GM19193 (cell line): ENCODE data around the gene IL19.
A peak's percentile ranks its signal among the peaks of the same experiment; 100 is the strongest.

Experiments
- POLR2A ChIP-seq: IDR thresholded peaks from 4 replicates; pipeline ENCODE4 v1.6.1; 2011; ENCODE audit not compliant: insufficient read depth, insufficient read length; ENCODE audit errors: extremely low read depth

The IL19 gene, protein sequence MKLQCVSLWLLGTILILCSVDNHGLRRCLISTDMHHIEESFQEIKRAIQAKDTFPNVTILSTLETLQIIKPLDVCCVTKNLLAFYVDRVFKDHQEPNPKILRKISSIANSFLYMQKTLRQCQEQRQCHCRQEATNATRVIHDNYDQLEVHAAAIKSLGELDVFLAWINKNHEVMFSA

DNA sequence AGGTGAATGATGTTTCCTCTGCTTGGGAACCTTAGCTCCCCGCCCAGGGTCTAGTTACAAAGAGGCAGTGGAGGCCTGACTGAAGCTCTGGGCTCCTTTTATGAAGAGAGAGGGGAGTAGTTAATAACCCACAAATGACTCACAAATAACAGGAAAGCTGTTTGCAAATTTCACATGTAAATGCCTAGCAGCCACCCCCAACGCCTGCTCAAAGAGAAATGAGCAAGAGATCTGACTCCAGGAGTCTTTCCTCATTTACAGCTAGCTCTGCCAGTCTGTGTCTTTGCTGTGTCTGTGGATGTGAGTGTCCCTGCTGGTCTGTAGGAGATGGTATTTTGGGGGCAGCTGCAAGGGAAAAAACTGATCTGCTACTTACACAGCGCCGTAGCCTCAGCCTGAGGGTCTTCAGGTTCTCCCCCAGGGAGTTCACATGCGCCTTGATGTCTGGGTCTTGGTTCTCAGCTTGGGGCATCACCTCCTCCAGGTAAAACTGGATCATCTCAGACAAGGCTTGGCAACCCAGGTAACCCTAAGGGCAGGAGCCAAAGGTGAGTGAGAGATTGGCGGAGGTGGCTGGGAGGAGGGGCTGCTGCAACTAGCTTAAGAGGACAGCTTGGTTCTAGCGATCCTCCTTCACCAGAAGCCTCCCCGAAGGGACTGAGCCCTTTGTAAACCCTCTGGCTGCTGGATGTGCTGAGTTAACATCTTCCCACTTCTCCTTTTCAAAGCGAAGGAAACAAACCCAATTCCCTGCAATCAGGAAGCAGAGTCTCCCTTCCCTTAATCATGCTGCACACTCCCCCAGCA is at the start of gene IL19:
Gene IL19 (plus strand): TSS at position 243 of the 807 bp plus-strand sequence. CDS start 65,890 bp downstream, outside the sequence.
- TF ChIP-seq POLR2A: peak; percentile 69

DNA sequence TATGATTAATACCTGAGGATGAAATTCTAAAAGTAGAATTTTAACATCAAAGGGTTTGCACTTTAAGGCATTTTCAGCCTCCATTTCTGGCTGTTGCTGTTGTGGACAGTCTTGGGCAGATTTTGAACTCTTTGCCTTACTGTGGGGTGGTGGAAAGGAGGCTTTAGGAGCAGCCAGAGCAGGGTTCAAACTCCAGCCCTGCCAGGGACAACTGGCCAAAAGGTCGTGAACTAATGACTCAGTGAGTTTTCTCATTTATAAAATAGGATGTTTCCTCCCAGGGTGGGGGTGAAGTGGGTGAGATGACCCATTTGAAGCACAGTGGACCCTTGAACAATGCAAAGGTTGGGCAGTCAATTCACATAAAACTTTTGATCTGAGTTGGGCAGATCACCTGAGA is 49.1 kb upstream of the IL19 start:
- TF ChIP-seq POLR2A: no peak

DNA sequence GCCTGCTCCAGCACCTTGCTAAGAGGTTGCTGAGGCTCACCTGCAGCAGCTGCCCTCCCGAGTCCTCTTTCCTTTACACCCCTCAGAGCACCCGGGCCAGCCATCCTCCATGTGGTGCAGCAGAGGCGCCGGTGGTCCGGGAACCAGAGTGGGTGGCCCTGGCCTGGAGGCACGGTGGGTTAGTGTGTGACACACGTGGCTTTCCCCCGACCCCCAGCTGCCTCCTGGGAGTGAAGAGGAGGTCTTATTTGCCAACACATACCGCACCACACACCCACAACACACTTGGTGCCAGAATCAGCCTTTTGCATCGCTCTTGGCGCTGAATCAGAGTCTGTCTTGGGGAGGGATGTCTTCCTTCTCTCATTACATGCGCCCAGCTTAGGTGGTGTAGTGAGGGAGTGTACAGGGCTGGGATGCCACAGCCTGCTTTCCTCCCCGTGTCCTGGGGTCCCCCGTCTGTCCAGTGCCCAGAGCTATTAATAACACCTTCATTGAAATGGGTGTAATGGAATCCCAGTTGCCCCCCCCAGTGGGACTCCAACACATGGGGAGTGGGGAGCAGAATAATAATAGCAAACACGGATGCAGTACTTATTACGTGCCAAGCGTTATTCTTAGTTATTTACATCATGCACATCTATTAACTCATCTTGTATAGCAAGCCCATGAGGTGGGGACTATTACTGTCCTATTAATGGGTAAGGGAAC is 47.7 kb upstream of the IL19 start:
- TF ChIP-seq POLR2A: no peak

DNA sequence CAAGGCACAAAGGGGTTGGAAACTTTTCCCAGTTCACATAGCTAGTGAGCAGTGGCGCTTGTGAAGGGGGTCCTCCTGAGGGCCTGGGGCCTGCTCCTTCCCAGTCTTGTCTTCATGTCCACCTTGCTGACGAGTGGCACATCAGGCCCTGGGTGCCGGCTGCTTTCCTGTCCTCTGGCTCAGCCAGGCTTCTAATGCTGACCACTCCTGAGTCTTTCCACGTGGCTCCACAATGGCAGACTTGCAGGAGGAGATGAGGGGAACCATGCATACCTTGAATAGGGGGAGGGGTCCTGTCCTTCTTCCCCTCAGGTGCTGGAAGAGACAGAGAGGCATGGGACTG is 47.1 kb upstream of the IL19 start:
- no peak for TF ChIP-seq POLR2A

DNA sequence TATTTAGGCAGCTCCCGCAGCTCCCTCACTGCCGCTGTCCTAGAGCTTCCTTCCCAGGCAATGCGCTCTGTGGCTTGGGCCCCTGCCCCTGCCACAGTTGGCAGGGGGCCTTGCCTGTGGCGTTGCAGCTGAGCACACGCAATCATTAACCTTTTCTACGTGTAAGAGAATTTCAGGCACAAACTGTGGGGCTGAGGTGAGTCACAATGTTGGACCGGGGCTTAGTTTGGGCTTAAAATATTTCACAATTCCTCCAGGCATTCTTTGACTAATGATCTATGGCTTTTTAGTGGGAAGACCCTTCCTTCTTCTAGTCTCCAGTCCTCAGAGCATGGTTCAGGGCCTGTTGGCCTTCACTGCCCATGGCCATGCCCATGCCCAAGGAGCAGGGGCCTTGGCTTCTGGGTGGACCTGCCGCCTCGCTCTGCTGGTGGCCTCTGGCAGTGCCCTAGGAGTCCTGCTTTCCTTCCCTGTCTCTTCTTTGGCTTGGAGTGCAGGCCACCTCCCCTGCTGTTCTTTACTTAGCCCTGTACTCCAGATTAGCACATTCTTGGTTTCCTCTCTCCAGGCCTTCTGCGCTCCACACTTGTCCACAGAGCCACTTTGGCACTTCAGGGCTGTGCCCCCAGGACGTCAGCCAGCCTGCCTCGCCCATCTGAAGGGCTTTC is 46.6 kb upstream of the IL19 start:
- no peak for TF ChIP-seq POLR2A

DNA sequence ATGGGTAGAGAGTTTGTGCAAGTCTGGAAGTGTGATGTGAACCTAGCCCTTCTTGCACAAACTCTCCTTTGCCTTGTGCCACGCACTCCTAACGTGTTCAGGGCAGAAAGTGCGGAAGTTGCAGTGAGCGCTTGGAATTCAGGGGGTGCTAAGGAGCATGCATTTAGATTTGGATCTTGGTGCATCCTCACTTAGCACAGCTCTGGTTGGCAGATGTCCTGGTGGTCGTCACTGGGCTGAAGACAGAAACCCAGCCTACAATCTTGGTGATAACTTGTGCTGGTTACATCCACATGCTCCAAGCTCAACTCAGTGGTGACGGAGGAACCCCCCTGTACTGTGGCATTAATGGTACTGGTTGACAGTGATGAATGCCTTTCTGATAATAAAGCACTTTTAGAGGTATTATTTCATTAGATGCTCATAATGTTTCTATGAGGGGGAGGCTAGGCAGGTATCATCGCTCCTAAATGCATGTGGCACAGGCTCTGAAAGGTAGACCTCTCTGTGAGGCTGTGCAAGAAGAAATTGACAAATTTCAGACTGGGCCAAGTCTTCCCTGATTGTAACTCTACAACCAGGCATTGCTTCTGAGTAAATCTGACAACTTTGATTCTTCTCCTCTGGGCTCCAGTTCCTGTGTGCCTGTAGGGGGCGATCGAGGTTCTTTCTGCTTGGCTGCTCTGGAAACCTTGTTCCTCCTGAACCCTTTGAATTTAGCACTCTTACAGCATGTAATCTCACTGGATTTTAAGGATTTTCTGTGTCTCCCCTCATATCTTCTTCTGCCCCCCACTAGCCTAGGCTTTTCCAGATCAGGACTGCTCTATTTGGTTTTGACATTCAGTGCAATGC is 45.2 kb upstream of the IL19 start:
- no peak for TF ChIP-seq POLR2A

DNA sequence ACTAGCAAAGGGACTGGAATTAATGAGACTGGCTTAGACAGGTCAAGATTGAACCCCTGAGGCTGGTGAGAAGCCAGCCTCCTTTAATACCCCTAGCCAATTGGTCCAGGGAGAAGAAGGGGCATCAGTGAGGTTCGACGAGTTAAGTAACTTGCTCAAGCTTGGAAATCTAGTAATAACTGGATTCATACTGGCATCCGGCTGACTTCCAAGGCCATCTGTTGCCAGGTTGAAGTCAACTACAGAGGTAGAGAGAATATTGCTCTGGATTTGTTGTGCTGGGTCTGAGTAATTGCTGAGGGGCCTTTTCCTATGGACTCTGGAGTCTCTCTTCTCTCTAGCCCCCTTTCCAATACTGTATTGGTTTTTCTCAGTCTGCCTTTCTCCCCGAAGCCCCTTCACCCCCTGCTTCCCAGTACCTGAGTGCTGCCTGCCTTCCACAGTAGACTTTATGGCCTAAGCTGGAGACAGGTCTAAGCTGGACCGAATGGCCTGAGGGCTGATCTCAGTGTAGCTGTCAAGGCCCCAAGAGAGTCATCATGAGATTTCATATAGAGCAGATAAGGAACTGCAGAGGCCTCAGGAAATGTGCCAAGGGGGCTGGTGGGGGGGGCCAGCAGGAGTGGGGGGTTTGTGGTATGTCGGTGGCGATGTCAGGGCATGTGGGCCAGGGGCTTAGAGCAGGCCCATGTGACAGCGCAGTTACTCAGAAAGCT is 42.4 kb upstream of the IL19 start:
- TF ChIP-seq POLR2A: no peak

DNA sequence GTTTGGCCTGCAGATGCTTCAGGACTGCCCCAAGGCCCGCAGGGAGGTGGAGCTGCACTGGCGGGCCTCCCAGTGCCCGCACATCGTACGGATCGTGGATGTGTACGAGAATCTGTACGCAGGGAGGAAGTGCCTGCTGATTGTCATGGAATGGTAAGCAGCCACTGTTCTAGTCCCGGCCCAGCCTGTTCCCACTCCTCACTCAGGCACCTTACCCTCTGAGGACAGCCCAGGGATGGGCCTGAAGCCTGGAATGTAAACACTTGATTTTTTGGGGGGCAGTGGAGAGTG is 41.9 kb upstream of the IL19 start:
- no peak for TF ChIP-seq POLR2A

DNA sequence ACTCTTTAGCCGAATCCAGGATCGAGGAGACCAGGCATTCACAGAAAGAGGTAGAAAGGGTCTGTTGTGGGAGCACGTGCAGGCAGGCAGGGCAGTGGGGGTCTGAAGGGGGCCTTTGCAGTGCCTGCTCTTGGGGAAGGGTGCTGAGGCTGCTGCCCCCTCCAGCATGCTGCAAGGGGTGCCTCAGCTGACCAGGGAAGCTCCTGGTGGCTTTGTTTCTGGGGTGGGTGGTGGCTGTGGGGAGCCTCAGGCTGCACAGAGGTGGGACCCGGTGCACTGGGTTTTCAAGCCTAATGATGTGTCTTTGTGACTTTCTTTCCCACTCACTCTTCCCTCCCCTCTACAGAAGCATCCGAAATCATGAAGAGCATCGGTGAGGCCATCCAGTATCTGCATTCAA is 41.5 kb upstream of the IL19 start:
- no peak for TF ChIP-seq POLR2A

DNA sequence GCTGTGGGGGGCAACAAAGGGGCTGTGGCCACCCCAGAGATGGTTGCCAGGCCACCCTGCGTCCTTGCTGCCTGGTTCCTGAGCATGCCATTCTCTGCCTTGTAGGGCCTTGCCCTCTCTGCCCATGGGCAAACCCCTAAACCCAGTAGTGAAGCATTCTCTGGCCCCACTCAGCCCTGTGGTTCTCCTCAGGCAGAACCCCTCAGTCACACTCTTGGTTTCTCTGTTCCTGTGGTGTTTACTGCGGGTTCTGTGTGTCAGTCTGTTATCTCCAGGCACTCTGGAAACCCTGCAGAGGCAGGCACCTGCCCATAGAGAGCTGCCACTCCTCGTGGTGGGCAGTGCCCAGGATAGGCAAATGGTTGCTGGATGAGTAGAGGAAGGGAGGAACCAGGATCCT is 41.1 kb upstream of the IL19 start:
- TF ChIP-seq POLR2A: no peak

DNA sequence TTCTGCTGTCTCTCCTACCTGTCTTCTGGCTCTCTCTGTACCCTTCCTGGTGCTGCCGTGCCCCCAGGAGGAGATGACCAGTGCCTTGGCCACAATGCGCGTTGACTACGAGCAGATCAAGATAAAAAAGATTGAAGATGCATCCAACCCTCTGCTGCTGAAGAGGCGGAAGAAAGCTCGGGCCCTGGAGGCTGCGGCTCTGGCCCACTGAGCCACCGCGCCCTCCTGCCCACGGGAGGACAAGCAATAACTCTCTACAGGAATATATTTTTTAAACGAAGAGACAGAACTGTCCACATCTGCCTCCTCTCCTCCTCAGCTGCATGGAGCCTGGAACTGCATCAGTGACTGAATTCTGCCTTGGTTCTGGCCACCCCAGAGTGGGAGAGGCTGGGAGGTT is 38.1 kb upstream of the IL19 start:
- TF ChIP-seq POLR2A: no peak

DNA sequence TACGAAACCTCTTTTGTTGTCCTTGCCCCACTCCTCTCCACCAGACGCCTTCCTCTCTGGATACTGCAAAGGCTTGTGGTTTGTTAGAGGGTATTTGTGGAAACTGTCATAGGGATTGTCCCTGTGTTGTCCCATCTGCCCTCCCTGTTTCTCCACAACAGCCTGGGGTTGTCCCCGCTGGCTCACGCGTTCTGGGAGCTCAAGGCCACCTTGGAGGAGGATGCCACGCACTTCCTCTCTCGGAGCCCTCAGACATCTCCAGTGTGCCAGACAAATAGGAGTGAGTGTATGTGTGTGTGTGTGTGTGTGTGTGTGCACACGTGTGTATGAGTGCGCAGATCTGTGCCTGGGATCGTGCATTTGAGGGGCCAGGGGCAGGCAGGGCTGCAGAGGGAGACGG is 37.6 kb upstream of the IL19 start:
- TF ChIP-seq POLR2A: no peak

DNA sequence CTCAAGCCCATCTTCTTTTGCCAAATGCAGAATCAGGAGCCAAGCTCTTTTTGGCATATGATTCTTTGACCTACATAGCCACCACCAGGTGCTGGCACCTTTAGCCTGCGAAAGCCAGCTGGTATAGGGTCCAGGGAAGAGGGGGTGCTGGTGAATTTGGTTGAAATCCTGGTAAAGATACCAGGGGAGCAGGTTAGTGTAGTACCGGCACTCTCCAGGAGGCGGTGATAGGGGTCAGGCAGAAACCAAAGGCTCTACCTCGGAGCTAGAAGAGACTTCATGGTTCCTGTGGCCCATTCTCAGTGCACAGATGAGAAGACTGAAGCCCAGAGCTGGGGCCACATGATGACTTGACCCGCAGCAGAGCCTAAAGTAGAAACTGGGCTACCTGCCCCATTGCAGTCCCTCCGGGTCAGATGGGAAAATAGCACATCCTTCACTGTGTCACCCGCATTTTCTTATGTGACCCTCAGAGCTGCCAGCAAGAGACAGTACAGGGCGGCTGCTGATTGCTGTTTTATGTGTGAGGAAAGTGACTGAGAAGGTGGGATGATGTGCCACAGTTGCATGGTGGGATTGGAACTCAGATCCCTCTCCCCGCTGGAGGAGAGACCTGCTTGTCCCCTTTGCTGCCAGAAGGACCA is 36.0 kb upstream of the IL19 start:
- TF ChIP-seq POLR2A: no peak
